Measurements from ENCODE around the gene TH. TPM values are rescaled to one million over a fixed set of nuclear protein-coding genes. Genes with fewer than 3 reads are reported as not detected.

The TH gene
- polyA plus RNA-seq, 3 donors = not detected

DNA sequence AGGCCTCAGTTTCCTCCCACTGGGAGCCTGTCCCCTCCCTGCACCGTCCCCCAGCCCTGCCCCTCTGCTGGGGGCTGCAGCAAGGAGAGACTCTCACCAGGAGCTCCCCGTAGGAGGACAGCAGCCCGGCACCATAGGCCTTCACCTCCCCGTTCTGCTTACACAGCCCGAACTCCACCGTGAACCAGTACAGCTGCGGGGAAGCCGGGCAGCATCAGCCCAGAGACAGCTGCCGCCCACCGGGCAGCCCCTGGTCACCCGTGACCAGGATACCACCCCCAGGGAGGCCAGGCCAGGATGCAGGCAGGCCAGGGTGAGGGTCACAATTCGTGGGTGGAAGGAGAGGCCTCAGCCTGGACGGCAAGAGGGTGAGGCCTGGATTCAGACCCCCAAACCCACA is 6.0 kb downstream of the TH start:
- Histone ChIP-seq H3K27ac (ENCODE audit: low read depth in 1 of 2, low read length in 2 of 2) (no peak overlapping the region), H3K9me3 (replicated peaks in 1 of 2; ENCODE audit: control insufficient read depth in 1 of 2, insufficient read depth in 1 of 2, low read length in 2 of 2) (no peaks in the 10 kb centered on the region), H2AFZ (ENCODE audit: insufficient read depth, low read depth, low read length, poor library complexity, severe bottlenecking) (no peak overlapping the region), H3K27me3 (ENCODE audit: control insufficient read depth in 2 of 2, insufficient read depth in 2 of 2, low read length in 2 of 2) (peaks cover 0 to 2% of the 10 kb centered on the region in 2 donors), H3K36me3 (replicated peaks in 1 of 2; ENCODE audit: control insufficient read depth in 1 of 2, insufficient read depth in 2 of 2, low read length in 2 of 2) (no peaks in the 10 kb centered on the region), H3K4me2 (replicated peaks; ENCODE audit: extremely low read depth, low read length, poor library complexity, severe bottlenecking) (no peak overlapping the region), H3K4me1 (ENCODE audit: control insufficient read depth in 1 of 2, insufficient read depth in 2 of 2, low read length in 2 of 2) (no peaks in the 10 kb centered on the region), H3K79me2 (ENCODE audit: insufficient read depth, low read length) (no peaks in the 10 kb centered on the region), H3K9ac (ENCODE audit: insufficient read depth, low read length, poor library complexity, severe bottlenecking) (no peak overlapping the region), H3K4me3 (replicated peaks in 1 of 3; ENCODE audit: low read depth in 2 of 3, low read length in 3 of 3) (no peak overlapping the region), H4K20me1 (ENCODE audit: insufficient read depth, low read length) (no peaks in the 10 kb centered on the region)
- intact Hi-C loops (cut with micrococcal nuclease) = no loop called here
- TF ChIP-seq, protein P1, sequence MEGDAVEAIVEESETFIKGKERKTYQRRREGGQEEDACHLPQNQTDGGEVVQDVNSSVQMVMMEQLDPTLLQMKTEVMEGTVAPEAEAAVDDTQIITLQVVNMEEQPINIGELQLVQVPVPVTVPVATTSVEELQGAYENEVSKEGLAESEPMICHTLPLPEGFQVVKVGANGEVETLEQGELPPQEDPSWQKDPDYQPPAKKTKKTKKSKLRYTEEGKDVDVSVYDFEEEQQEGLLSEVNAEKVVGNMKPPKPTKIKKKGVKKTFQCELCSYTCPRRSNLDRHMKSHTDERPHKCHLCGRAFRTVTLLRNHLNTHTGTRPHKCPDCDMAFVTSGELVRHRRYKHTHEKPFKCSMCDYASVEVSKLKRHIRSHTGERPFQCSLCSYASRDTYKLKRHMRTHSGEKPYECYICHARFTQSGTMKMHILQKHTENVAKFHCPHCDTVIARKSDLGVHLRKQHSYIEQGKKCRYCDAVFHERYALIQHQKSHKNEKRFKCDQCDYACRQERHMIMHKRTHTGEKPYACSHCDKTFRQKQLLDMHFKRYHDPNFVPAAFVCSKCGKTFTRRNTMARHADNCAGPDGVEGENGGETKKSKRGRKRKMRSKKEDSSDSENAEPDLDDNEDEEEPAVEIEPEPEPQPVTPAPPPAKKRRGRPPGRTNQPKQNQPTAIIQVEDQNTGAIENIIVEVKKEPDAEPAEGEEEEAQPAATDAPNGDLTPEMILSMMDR (IDR thresholded peaks at IDR 0.05) = no peak
- no peaks in the 10 kb centered on the region for H3K9me3 Mint-ChIP-seq
- no peak overlapping the region for H3K4me3 Mint-ChIP-seq
- DNase-seq = no peak
- H3K27ac Mint-ChIP-seq = no peak overlapping the region
- 70% methylated on average over 4 of the region's 13 CpGs for WGBS (ENCODE audit: insufficient coverage)
- peaks cover 6 to 33% (median 11%) of the 10 kb centered on the region in 3 donors for H3K27me3 Mint-ChIP-seq (ENCODE audit: low read depth in 3 of 3)
- no peaks in the 10 kb centered on the region for H3K4me1 Mint-ChIP-seq
- H3K36me3 Mint-ChIP-seq = no peaks in the 10 kb centered on the region

DNA sequence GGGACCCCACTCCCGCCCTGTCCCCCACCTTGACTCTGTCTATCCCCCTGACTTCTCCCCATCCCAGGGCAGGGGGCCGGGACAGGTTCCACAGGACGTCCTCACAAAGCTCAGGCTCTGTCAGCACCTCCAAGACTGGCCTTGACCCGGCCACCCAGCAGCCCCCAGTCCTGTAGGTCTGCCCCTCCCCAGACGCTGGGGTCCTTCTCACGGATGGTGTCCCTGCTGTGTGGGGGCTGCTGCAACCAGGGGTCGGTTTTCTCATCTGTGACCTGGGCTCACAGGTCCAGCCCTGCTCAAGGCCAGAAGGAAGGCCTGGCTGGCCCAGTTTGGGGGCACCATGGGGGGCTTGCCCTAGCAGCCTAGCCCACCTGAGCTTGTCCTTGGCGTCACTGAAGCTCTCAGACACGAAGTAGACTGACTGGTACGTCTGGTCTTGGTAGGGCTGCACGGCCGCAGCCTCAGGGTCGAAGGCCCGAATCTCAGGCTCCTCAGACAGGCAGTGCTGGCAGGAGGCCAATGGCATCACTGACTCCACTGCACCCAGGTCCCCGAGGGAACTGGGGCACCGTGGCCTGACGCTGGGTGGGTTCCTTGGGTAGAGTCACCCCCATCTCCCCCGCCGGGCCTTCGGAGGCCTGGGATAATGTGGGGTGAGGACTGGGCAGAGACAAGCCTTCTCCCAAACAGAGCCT is 6.6 kb downstream of the TH start:
- Histone ChIP-seq H3K27ac (ENCODE audit: low read depth in 1 of 2, low read length in 2 of 2) (no peak overlapping the region), H3K4me3 (replicated peaks in 1 of 3; ENCODE audit: low read depth in 2 of 3, low read length in 3 of 3) (no peak overlapping the region), H4K20me1 (ENCODE audit: insufficient read depth, low read length) (no peaks in the 10 kb centered on the region), H3K4me2 (replicated peaks; ENCODE audit: extremely low read depth, low read length, poor library complexity, severe bottlenecking) (no peak overlapping the region), H3K27me3 (ENCODE audit: control insufficient read depth in 2 of 2, insufficient read depth in 2 of 2, low read length in 2 of 2) (peaks cover 0 to 2% of the 10 kb centered on the region in 2 donors), H3K79me2 (ENCODE audit: insufficient read depth, low read length) (no peaks in the 10 kb centered on the region), H3K9ac (ENCODE audit: insufficient read depth, low read length, poor library complexity, severe bottlenecking) (no peak overlapping the region), H2AFZ (ENCODE audit: insufficient read depth, low read depth, low read length, poor library complexity, severe bottlenecking) (no peak overlapping the region), H3K4me1 (ENCODE audit: control insufficient read depth in 1 of 2, insufficient read depth in 2 of 2, low read length in 2 of 2) (no peaks in the 10 kb centered on the region), H3K36me3 (replicated peaks in 1 of 2; ENCODE audit: control insufficient read depth in 1 of 2, insufficient read depth in 2 of 2, low read length in 2 of 2) (no peaks in the 10 kb centered on the region), H3K9me3 (replicated peaks in 1 of 2; ENCODE audit: control insufficient read depth in 1 of 2, insufficient read depth in 1 of 2, low read length in 2 of 2) (no peaks in the 10 kb centered on the region)
- WGBS (ENCODE audit: insufficient coverage) = 90% methylated on average over 13 of the region's 20 CpGs
- no peak for DNase-seq
- no peak overlapping the region for H3K27ac Mint-ChIP-seq
- no peaks in the 10 kb centered on the region for H3K9me3 Mint-ChIP-seq
- H3K27me3 Mint-ChIP-seq (ENCODE audit: low read depth in 3 of 3) = peaks cover 6 to 30% (median 7%) of the 10 kb centered on the region in 3 donors
- H3K4me1 Mint-ChIP-seq = no peaks in the 10 kb centered on the region
- intact Hi-C loops (cut with micrococcal nuclease) = no loop called here
- no peaks in the 10 kb centered on the region for H3K36me3 Mint-ChIP-seq
- TF ChIP-seq, protein P1 (IDR thresholded peaks at IDR 0.05) = no peak
- H3K4me3 Mint-ChIP-seq = no peak overlapping the region
